ENCODE measurements around the gene KIAA1191. TPM values are rescaled to one million over a fixed set of nuclear protein-coding genes. Genes with fewer than 3 reads are reported as not detected.
A peak's percentile ranks its signal among the peaks of the same experiment; 100 is the strongest.

Gene KIAA1191
- total and polyA plus RNA-seq, 9 of the 15 experiments (the other 6 are each of a cell fraction or from before 2014, with no cell fraction given): 31.0 to 80.2 (median 45.7) TPM

- TF ChIP-seq ZSCAN29 (IDR thresholded peaks at IDR 0.05): 0 out of 2 replicates have a peak, but pooled peaks have one; percentile 15
- no peak for TF ChIP-seq KHSRP (IDR thresholded peaks at IDR 0.05)
- no peak for TF ChIP-seq ZNF124 (CRISPR knock-in tag; IDR thresholded peaks at IDR 0.05)
- TF ChIP-seq MEF2A (IDR thresholded peaks at IDR 0.05; ENCODE audit: control insufficient read depth, low read depth, low read length): no peak
- TF ChIP-seq NFRKB (IDR thresholded peaks at IDR 0.05; ENCODE audit: low read depth): peak; percentile 44; the same call in 1 of the 2 replicates
- TF ChIP-seq FOXK1 (CRISPR knock-in tag; IDR thresholded peaks at IDR 0.05; ENCODE audit: borderline replicate concordance): peak; percentile 30; the same call in 1 of the 2 replicates
- TF ChIP-seq, protein P1, sequence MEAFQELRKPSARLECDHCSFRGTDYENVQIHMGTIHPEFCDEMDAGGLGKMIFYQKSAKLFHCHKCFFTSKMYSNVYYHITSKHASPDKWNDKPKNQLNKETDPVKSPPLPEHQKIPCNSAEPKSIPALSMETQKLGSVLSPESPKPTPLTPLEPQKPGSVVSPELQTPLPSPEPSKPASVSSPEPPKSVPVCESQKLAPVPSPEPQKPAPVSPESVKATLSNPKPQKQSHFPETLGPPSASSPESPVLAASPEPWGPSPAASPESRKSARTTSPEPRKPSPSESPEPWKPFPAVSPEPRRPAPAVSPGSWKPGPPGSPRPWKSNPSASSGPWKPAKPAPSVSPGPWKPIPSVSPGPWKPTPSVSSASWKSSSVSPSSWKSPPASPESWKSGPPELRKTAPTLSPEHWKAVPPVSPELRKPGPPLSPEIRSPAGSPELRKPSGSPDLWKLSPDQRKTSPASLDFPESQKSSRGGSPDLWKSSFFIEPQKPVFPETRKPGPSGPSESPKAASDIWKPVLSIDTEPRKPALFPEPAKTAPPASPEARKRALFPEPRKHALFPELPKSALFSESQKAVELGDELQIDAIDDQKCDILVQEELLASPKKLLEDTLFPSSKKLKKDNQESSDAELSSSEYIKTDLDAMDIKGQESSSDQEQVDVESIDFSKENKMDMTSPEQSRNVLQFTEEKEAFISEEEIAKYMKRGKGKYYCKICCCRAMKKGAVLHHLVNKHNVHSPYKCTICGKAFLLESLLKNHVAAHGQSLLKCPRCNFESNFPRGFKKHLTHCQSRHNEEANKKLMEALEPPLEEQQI (IDR thresholded peaks at IDR 0.05): no peak
- TF ChIP-seq, protein P2, sequence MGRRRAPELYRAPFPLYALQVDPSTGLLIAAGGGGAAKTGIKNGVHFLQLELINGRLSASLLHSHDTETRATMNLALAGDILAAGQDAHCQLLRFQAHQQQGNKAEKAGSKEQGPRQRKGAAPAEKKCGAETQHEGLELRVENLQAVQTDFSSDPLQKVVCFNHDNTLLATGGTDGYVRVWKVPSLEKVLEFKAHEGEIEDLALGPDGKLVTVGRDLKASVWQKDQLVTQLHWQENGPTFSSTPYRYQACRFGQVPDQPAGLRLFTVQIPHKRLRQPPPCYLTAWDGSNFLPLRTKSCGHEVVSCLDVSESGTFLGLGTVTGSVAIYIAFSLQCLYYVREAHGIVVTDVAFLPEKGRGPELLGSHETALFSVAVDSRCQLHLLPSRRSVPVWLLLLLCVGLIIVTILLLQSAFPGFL (CRISPR knock-in tag; IDR thresholded peaks at IDR 0.05): no peak
- TF ChIP-seq WHSC1 (IDR thresholded peaks at IDR 0.05; ENCODE audit: low read length): no peak
- TF ChIP-seq CEBPG (CRISPR knock-in tag; IDR thresholded peaks at IDR 0.05): 0 out of 2 replicates have a peak, but pooled peaks have one; percentile 17
- no peak for TF ChIP-seq CEBPG (tag; conservative IDR thresholded peaks at IDR 0.05 in 1 of 2, IDR thresholded peaks at IDR 0.05 in 1 of 2)
- no peak for TF ChIP-seq XRCC3 (IDR thresholded peaks at IDR 0.05)
- no peak for TF ChIP-seq BRCA1 (IDR thresholded peaks at IDR 0.05)
- TF ChIP-seq BRCA1 (CRISPR knock-in tag; IDR thresholded peaks at IDR 0.05): no peak
- TF ChIP-seq HDAC2 (IDR thresholded peaks at IDR 0.05): no peak
- TF ChIP-seq ZZZ3 (IDR thresholded peaks at IDR 0.05): no peak
- no peak for TF ChIP-seq POU5F1 (IDR thresholded peaks at IDR 0.05; ENCODE audit: borderline replicate concordance, low read depth, low read length, partially characterized antibody)
- TF ChIP-seq ZNF75A (CRISPR knock-in tag; IDR thresholded peaks at IDR 0.05): no peak
- no peak for TF ChIP-seq NKRF (IDR thresholded peaks at IDR 0.05; ENCODE audit: borderline replicate concordance)
- no peak for TF ChIP-seq MYC (IDR thresholded peaks at IDR 0.05; ENCODE audit: low read depth, low read length)
- TF ChIP-seq MYC (CRISPR knock-in tag; IDR thresholded peaks at IDR 0.05; ENCODE audit: borderline replicate concordance, low read depth): peak; percentile 94
- TF ChIP-seq FOXP1 (CRISPR knock-in tag; IDR thresholded peaks at IDR 0.05): peak; percentile 78; the same call in 1 of the 2 replicates
- peak; percentile 64 for TF ChIP-seq CHD1 (IDR thresholded peaks at IDR 0.05; ENCODE audit: low read length)
- TF ChIP-seq DLX4 (CRISPR knock-in tag; IDR thresholded peaks at IDR 0.05): no peak
These were observed 26.5 kb upstream of the KIAA1191 start (continued) for GRCh38 chr5:176388003-176388443.
